OCI-LY1 (cell line): Measurements from ENCODE around the gene UBAC1.

Source experiments
- H2AFZ ChIP-seq: fragments of 200-600 bp; sonication (generic), shearing (Covaris generic); 2 replicates; pipeline ENCODE4 v1.6.0; 2014; ENCODE audit warnings: antibody characterized with exemption, mild to moderate bottlenecking, low read length
- H3F3A ChIP-seq: fragments of 200-600 bp; sonication (generic), shearing (Covaris generic); 2 replicates; pipeline ENCODE4 v1.6.0; 2014; ENCODE audit warnings: mild to moderate bottlenecking, antibody characterized with exemption, low read length, moderate library complexity; ENCODE audit not compliant: insufficient read depth
- H3K27ac ChIP-seq: fragments of 200-600 bp; sonication (generic); 2 replicates; pipeline ENCODE4 v1.5.1; 2014; ENCODE audit warnings: low read length, mixed run types, mild to moderate bottlenecking, low read depth; ENCODE audit not compliant: poor library complexity, severe bottlenecking
- H3K27me3 ChIP-seq: fragments of 200-600 bp; sonication (generic); 2 replicates; pipeline ENCODE4 v1.6.0; 2014; ENCODE audit warnings: antibody characterized with exemption, mild to moderate bottlenecking, low read length, moderate library complexity; ENCODE audit not compliant: insufficient read depth
- H3K36me3 ChIP-seq: fragments of 200-600 bp; sonication (generic); 2 replicates; pipeline ENCODE4 v1.6.1; 2014; ENCODE audit warnings: mild to moderate bottlenecking, antibody characterized with exemption, low read length, moderate library complexity, mixed read lengths; ENCODE audit not compliant: insufficient read depth
- H3K4me1 ChIP-seq: fragments of 200-600 bp; sonication (generic); 2 replicates; pipeline ENCODE4 v1.5.1; 2014; ENCODE audit warnings: mild to moderate bottlenecking, low read length, moderate library complexity; ENCODE audit not compliant: insufficient read depth, severe bottlenecking
- H3K4me2 ChIP-seq: fragments of 200-600 bp; sonication (generic), shearing (Covaris generic); 2 replicates; pipeline ENCODE4 v1.6.1; 2014; ENCODE audit warnings: low read length
- H3K4me3 ChIP-seq: fragments of 200-600 bp; sonication (generic); 2 replicates; pipeline ENCODE4 v1.5.1; 2014; ENCODE audit warnings: low read length, low read depth, mild to moderate bottlenecking, mixed read lengths; ENCODE audit not compliant: poor library complexity, severe bottlenecking
- H3K79me2 ChIP-seq: fragments of 200-600 bp; shearing (Covaris generic); 2 replicates; pipeline ENCODE4 v1.6.1; 2016; ENCODE audit warnings: mixed run types, low read length, mixed read lengths; ENCODE audit not compliant: insufficient read depth
- H3K9ac ChIP-seq: fragments of 200-600 bp; sonication (generic), shearing (Covaris generic); 2 replicates; pipeline ENCODE4 v1.6.1; 2014; ENCODE audit warnings: mild to moderate bottlenecking, low read length, mixed read lengths
- H3K9me2 ChIP-seq: fragments of 200-600 bp; sonication (generic), shearing (Covaris generic); 2 replicates; pipeline ENCODE4 v1.6.1; 2014; ENCODE audit warnings: low read depth, mild to moderate bottlenecking, low read length, mixed read lengths
- H3K9me3 ChIP-seq: fragments of 200-600 bp; shearing (Covaris generic); 2 replicates; pipeline ENCODE4 v1.6.1; 2014; ENCODE audit warnings: low read length, mixed read lengths
- H4K20me1 ChIP-seq: fragments of 200-600 bp; sonication (generic), shearing (Covaris generic); 2 replicates; pipeline ENCODE4 v1.6.0; 2016; ENCODE audit warnings: mild to moderate bottlenecking, low read length; ENCODE audit not compliant: insufficient read depth
- CTCF ChIP-seq: fragments of 200-600 bp; sonication (generic), shearing (Covaris generic); IDR thresholded peaks from 2 replicates; pipeline ENCODE4 v1.5.1; 2017; ENCODE audit warnings: mild to moderate bottlenecking, antibody characterized with exemption, low read length, moderate library complexity, mixed read lengths
- EZH2 ChIP-seq: fragments of 200-600 bp; sonication (generic), shearing (Covaris generic); IDR thresholded peaks from 2 replicates; pipeline ENCODE4 v1.8.0; 2017; ENCODE audit warnings: borderline replicate concordance, mixed run types, mild to moderate bottlenecking, antibody characterized with exemption, low read length, moderate library complexity, mixed read lengths

UBAC1 gene

DNA sequence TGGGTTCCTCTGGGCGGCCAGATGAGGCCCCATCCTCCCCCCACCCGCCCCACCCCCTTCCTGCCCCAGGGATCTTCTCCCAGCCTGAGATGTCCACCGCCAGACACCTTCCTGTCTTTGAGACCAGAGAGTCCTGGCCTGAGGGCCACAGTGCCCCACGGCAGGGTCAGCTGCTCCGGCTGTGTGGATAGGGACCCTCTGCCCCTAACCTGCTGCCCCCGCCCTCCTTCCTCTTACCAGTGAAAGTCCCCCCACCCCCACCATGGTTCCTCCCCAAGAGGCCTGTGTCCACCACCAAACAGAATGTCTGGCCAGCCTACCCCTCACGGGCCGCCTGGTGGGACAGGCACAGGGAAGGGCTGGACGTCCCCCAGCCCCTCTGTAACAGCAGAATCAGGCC, 43.0 kb upstream of the UBAC1 start:
- no peaks in the 10 kb centered on the region for H3K9me2 ChIP-seq
- no peaks in the 10 kb centered on the region for H3K36me3 ChIP-seq
- H3F3A ChIP-seq: no peaks in the 10 kb centered on the region
- H3K79me2 ChIP-seq: no peaks in the 10 kb centered on the region
- no peak overlapping the region for H3K4me3 ChIP-seq
- no peak overlapping the region for H3K27ac ChIP-seq
- H3K4me1 ChIP-seq: no peaks in the 10 kb centered on the region
- H3K27me3 ChIP-seq: peaks cover 9% of the 10 kb centered on the region; the same call in 1 of the 2 replicates
- no peak overlapping the region for H2AFZ ChIP-seq
- H3K9me3 ChIP-seq: no peaks in the 10 kb centered on the region
- no peak overlapping the region for H3K9ac ChIP-seq
- H3K4me2 ChIP-seq: no peak overlapping the region
- TF ChIP-seq EZH2 (no peak), CTCF (no peak)
- no peaks in the 10 kb centered on the region for H4K20me1 ChIP-seq

- H3K36me3 ChIP-seq: no peaks in the 10 kb centered on the region
- peaks cover 9% of the 10 kb centered on the region; the same call in 1 of the 2 replicates for H3K27me3 ChIP-seq
- no peaks in the 10 kb centered on the region for H3K9me2 ChIP-seq
- no peaks in the 10 kb centered on the region for H3K79me2 ChIP-seq
- H3F3A ChIP-seq: no peaks in the 10 kb centered on the region
- H3K4me2 ChIP-seq: no peak overlapping the region
- H4K20me1 ChIP-seq: no peaks in the 10 kb centered on the region
- H3K9ac ChIP-seq: no peak overlapping the region
- no peak overlapping the region for H2AFZ ChIP-seq
- no peak overlapping the region for H3K27ac ChIP-seq
- H3K4me3 ChIP-seq: no peak overlapping the region
- no peak for TF ChIP-seq CTCF
- TF ChIP-seq EZH2: no peak
- no peaks in the 10 kb centered on the region for H3K4me1 ChIP-seq
- H3K9me3 ChIP-seq: no peaks in the 10 kb centered on the region
These were observed 42.4 kb upstream of the UBAC1 start for GRCh38 chr9:136003411-136004218.

- no peak overlapping the region for H2AFZ ChIP-seq
- TF ChIP-seq CTCF (no peak), EZH2 (no peak)
- H3K4me1 ChIP-seq: no peaks in the 10 kb centered on the region
- H3K27me3 ChIP-seq: peaks cover 9% of the 10 kb centered on the region; the same call in 1 of the 2 replicates
- H3K79me2 ChIP-seq: no peaks in the 10 kb centered on the region
- H3F3A ChIP-seq: no peaks in the 10 kb centered on the region
- H3K9me2 ChIP-seq: no peaks in the 10 kb centered on the region
- no peaks in the 10 kb centered on the region for H3K9me3 ChIP-seq
- no peak overlapping the region for H3K9ac ChIP-seq
- H3K27ac ChIP-seq: no peak overlapping the region
- H4K20me1 ChIP-seq: no peaks in the 10 kb centered on the region
- H3K36me3 ChIP-seq: no peaks in the 10 kb centered on the region
- no peak overlapping the region for H3K4me3 ChIP-seq
- no peak overlapping the region for H3K4me2 ChIP-seq
These were observed 41.7 kb upstream of the UBAC1 start for GRCh38 chr9:136002881-136003280.
